GM23338 (cell line): Measurements from ENCODE around the gene SLC24A1. TPM values are rescaled to one million over a fixed set of nuclear protein-coding genes. Genes with fewer than 3 reads are reported as not detected.

Experiments used
- ATAC-seq: fragments of 200-7000 bp; cut with Tn5 transposase; 3 replicates; pipeline ENCODE4 v1.9.1; 2020
- DNase-seq: peaks from one replicate; pipeline ENCODE4 v3.0.0-alpha.2; 2015; ENCODE audit warnings: low spot score
- H2AFZ ChIP-seq: fragments of 200-600 bp; sonication (generic); 2 replicates; pipeline ENCODE4 v1.8.0; 2016; ENCODE audit warnings: antibody characterized with exemption, mild to moderate bottlenecking, moderate library complexity
- H3F3A ChIP-seq: fragments of 200-600 bp; sonication (generic); replicated peaks from 2 replicates; pipeline ENCODE4 v1.8.0; 2017; ENCODE audit warnings: antibody characterized with exemption, mixed run types, low read depth
- H3K27ac ChIP-seq: fragments of 200-600 bp; sonication (generic); 2 replicates; pipeline ENCODE4 v1.6.1; 2016; ENCODE audit warnings: low read depth
- H3K27me3 ChIP-seq: fragments of 200-600 bp; sonication (generic); 2 replicates; pipeline ENCODE4 v1.8.0; 2016; ENCODE audit warnings: mild to moderate bottlenecking, mixed run types, moderate library complexity; ENCODE audit not compliant: insufficient read depth
- H3K36me3 ChIP-seq: fragments of 200-600 bp; sonication (generic); 2 replicates; pipeline ENCODE4 v1.8.0; 2016; ENCODE audit warnings: mild to moderate bottlenecking; ENCODE audit not compliant: insufficient read depth
- H3K4me1 ChIP-seq: fragments of 200-600 bp; sonication (generic); 2 replicates; pipeline ENCODE4 v1.8.0; 2016; ENCODE audit warnings: mild to moderate bottlenecking, moderate library complexity; ENCODE audit not compliant: insufficient read depth
- H3K4me2 ChIP-seq: fragments of 200-600 bp; sonication (generic); 2 replicates; pipeline ENCODE4 v1.7.1; 2017; ENCODE audit warnings: mixed run types
- H3K4me3 ChIP-seq: fragments of 200-600 bp; sonication (generic); 2 replicates; pipeline ENCODE4 v1.6.1; 2016; ENCODE audit warnings: mixed run types
- H3K79me2 ChIP-seq: fragments of 200-600 bp; sonication (generic); replicated peaks from 2 replicates; pipeline ENCODE4 v1.8.0; 2017; ENCODE audit warnings: mild to moderate bottlenecking; ENCODE audit not compliant: insufficient read depth
- H3K9me2 ChIP-seq: fragments of 200-600 bp; sonication (generic); 2 replicates; pipeline ENCODE4 v1.8.0; 2017; ENCODE audit not compliant: insufficient read depth
- H4K20me1 ChIP-seq: fragments of 200-600 bp; sonication (generic); replicated peaks from 2 replicates; pipeline ENCODE4 v1.8.0; 2017; ENCODE audit warnings: mild to moderate bottlenecking; ENCODE audit not compliant: insufficient read depth
- H3K27ac Mint-ChIP-seq: 2 replicates; pipeline ENCODE4 v1.8.0; 2020; ENCODE audit warnings: inconsistent platforms, mild to moderate bottlenecking, moderate library complexity, mixed read lengths
- H3K27me3 Mint-ChIP-seq: 3 replicates; pipeline ENCODE4 v1.8.0; 2022; ENCODE audit warnings: low read depth, mild to moderate bottlenecking, moderate library complexity, mixed read lengths, inconsistent platforms; ENCODE audit not compliant: insufficient read depth, poor library complexity
- H3K36me3 Mint-ChIP-seq: 3 replicates; pipeline ENCODE4 v1.8.0; 2021; ENCODE audit warnings: low read depth, mild to moderate bottlenecking, inconsistent platforms, moderate library complexity, mixed read lengths
- H3K4me1 Mint-ChIP-seq: 3 replicates; pipeline ENCODE4 v1.8.0; 2020; ENCODE audit warnings: mild to moderate bottlenecking, inconsistent platforms, mixed read lengths
- H3K4me3 Mint-ChIP-seq: 3 replicates; pipeline ENCODE4 v1.8.0; 2021; ENCODE audit warnings: moderate library complexity, mild to moderate bottlenecking, inconsistent platforms, mixed read lengths
- H3K9me3 Mint-ChIP-seq: 3 replicates; pipeline ENCODE4 v1.8.0; 2020; ENCODE audit warnings: moderate library complexity, mild to moderate bottlenecking, inconsistent platforms, mixed read lengths
- CREB1 ChIP-seq: fragments of 250-450 bp; sonication (Bioruptor Pico); IDR thresholded peaks from 2 replicates; pipeline ENCODE4 v1.5.0; 2020; ENCODE audit warnings: low read depth, mild to moderate bottlenecking, moderate library complexity
- CTCF ChIP-seq, 2 experiments: fragments of 200-600 bp in 1 of 2; sonication (generic) in 1 of 2; conservative IDR thresholded peaks; 2 replicates each; pipeline versions ENCODE4 v1.5.1 to v1.6.1; 2016 to 2017; ENCODE audit warnings: antibody characterized with exemption in 2 of 2, low read depth in 2 of 2, mild to moderate bottlenecking in 2 of 2, moderate library complexity in 1 of 2
- EZH2 ChIP-seq: fragments of 200-600 bp; sonication (generic); IDR thresholded peaks from one replicate; pipeline ENCODE4 v1.8.0; 2017; ENCODE audit warnings: antibody characterized with exemption, mild to moderate bottlenecking, low read depth; ENCODE audit not compliant: unreplicated experiment
- EZH2phosphoT487 ChIP-seq: fragments of 200-600 bp; sonication (generic); IDR thresholded peaks from one replicate; pipeline ENCODE4 v1.8.1; 2018; ENCODE audit warnings: antibody characterized with exemption; ENCODE audit not compliant: unreplicated experiment
- POLR2AphosphoS5 ChIP-seq: IDR thresholded peaks from 2 replicates; pipeline ENCODE4 v1.6.1; 2016; ENCODE audit warnings: antibody characterized with exemption, low read depth
- REST ChIP-seq: IDR thresholded peaks from one replicate; pipeline ENCODE4 v1.6.1; 2018; ENCODE audit warnings: antibody characterized with exemption; ENCODE audit not compliant: unreplicated experiment
- STAT1 ChIP-seq: IDR thresholded peaks from one replicate; pipeline ENCODE4 v1.6.1; 2016; ENCODE audit warnings: antibody characterized with exemption; ENCODE audit not compliant: unreplicated experiment
- ZNF114 ChIP-seq: fragments of 250-450 bp; sonication (Bioruptor Pico); IDR thresholded peaks from 2 replicates; pipeline ENCODE4 v1.5.0; 2020; ENCODE audit warnings: mild to moderate bottlenecking, moderate library complexity
- ZNF331 ChIP-seq: fragments of 250-450 bp; sonication (Bioruptor Pico); IDR thresholded peaks from 2 replicates; pipeline ENCODE4 v1.5.0; 2020; ENCODE audit warnings: low read depth, mild to moderate bottlenecking, moderate library complexity
- polyA plus RNA-seq: library from polyadenylated mRNA; unstranded; fragments of >200 nt; fragmentation: Nextera tagmentation; extraction: Ambion mirVana; gene quantifications from 2 replicates; pipeline ENCODE4 v1.2.1, GENCODE V29; 2016
- total RNA-seq: library from RNA; depleted of rRNA; stranded (reverse); fragments of >200 nt; shearing (Covaris generic); gene quantifications from 2 replicates; pipeline ENCODE4 v1.2.3, GENCODE V29; 2014
- TF ChIP-seq, protein P1 (sequence below): fragments of 250-450 bp; sonication (Bioruptor Pico); IDR thresholded peaks from 2 replicates; pipeline ENCODE4 v1.5.0; 2020; ENCODE audit warnings: mild to moderate bottlenecking, moderate library complexity

SLC24A1 gene
- total and polyA plus RNA-seq, 2 experiments from 2014 or later, result 1.6 to 4.5 TPM

DNA sequence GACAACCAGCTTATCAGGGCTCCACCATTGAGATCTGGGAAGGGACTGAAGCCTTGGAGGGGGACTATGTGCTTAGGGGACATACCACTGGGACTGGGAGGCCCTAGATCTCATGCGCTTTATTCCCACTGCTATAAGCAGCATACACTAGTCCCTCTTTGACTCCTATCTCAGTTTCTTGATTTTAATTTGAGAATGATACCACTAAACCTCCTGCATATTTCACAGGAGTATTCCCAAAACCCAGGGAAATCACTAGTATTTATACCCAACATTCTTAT is 29.2 kb downstream of the SLC24A1 start:
- no peak for TF ChIP-seq EZH2
- TF ChIP-seq ZNF331 (CRISPR knock-in tag), result no peak
- TF ChIP-seq, protein P1, sequence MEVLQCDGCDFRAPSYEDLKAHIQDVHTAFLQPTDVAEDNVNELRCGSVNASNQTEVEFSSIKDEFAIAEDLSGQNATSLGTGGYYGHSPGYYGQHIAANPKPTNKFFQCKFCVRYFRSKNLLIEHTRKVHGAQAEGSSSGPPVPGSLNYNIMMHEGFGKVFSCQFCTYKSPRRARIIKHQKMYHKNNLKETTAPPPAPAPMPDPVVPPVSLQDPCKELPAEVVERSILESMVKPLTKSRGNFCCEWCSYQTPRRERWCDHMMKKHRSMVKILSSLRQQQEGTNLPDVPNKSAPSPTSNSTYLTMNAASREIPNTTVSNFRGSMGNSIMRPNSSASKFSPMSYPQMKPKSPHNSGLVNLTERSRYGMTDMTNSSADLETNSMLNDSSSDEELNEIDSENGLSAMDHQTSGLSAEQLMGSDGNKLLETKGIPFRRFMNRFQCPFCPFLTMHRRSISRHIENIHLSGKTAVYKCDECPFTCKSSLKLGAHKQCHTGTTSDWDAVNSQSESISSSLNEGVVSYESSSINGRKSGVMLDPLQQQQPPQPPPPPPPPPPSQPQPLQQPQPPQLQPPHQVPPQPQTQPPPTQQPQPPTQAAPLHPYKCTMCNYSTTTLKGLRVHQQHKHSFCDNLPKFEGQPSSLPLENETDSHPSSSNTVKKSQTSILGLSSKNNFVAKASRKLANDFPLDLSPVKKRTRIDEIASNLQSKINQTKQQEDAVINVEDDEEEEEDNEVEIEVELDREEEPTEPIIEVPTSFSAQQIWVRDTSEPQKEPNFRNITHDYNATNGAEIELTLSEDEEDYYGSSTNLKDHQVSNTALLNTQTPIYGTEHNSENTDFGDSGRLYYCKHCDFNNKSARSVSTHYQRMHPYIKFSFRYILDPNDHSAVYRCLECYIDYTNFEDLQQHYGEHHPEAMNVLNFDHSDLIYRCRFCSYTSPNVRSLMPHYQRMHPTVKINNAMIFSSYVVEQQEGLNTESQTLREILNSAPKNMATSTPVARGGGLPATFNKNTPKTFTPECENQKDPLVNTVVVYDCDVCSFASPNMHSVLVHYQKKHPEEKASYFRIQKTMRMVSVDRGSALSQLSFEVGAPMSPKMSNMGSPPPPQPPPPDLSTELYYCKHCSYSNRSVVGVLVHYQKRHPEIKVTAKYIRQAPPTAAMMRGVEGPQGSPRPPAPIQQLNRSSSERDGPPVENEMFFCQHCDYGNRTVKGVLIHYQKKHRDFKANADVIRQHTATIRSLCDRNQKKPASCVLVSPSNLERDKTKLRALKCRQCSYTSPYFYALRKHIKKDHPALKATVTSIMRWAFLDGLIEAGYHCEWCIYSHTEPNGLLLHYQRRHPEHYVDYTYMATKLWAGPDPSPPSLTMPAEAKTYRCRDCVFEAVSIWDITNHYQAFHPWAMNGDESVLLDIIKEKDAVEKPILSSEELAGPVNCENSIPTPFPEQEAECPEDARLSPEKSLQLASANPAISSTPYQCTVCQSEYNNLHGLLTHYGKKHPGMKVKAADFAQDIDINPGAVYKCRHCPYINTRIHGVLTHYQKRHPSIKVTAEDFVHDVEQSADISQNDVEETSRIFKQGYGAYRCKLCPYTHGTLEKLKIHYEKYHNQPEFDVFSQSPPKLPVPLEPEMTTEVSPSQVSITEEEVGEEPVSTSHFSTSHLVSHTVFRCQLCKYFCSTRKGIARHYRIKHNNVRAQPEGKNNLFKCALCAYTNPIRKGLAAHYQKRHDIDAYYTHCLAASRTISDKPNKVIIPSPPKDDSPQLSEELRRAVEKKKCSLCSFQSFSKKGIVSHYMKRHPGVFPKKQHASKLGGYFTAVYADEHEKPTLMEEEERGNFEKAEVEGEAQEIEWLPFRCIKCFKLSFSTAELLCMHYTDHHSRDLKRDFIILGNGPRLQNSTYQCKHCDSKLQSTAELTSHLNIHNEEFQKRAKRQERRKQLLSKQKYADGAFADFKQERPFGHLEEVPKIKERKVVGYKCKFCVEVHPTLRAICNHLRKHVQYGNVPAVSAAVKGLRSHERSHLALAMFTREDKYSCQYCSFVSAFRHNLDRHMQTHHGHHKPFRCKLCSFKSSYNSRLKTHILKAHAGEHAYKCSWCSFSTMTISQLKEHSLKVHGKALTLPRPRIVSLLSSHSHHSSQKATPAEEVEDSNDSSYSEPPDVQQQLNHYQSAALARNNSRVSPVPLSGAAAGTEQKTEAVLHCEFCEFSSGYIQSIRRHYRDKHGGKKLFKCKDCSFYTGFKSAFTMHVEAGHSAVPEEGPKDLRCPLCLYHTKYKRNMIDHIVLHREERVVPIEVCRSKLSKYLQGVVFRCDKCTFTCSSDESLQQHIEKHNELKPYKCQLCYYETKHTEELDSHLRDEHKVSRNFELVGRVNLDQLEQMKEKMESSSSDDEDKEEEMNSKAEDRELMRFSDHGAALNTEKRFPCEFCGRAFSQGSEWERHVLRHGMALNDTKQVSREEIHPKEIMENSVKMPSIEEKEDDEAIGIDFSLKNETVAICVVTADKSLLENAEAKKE (CRISPR knock-in tag), result no peak
- no peak for TF ChIP-seq ZNF114
- no peak for TF ChIP-seq STAT1
- no peak for TF ChIP-seq POLR2AphosphoS5
- no peak for TF ChIP-seq EZH2phosphoT487
- no peak for TF ChIP-seq REST
- TF ChIP-seq CREB1 (CRISPR knock-in tag), result no peak
- TF ChIP-seq CTCF (conservative IDR thresholded peaks at IDR 0.05; ENCODE audit: low read depth in 2 of 2), result no peak
- no peaks in the 10 kb centered on the region for H3K9me2 ChIP-seq
- no peaks in the 10 kb centered on the region for H4K20me1 ChIP-seq
- Mint-ChIP-seq H3K27ac (no peak overlapping the region), H3K9me3 (no peaks in the 10 kb centered on the region), H3K4me1 (peaks cover 10% of the 10 kb centered on the region; the same call in 2 of the 3 replicates), H3K27me3 (no peaks in the 10 kb centered on the region), H3K36me3 (no peaks in the 10 kb centered on the region), H3K4me3 (no peak overlapping the region)
- no peak overlapping the region for H2AFZ ChIP-seq
- no peaks in the 10 kb centered on the region for H3K36me3 ChIP-seq
- no peak overlapping the region for H3K4me3 ChIP-seq
- no peak overlapping the region for H3K27ac ChIP-seq
- H3K27me3 ChIP-seq, result no peaks in the 10 kb centered on the region
- DNase-seq, result no peak
- H3K4me1 ChIP-seq, result peaks cover 4% of the 10 kb centered on the region; the same call in 1 of the 2 replicates
- H3K79me2 ChIP-seq, result no peaks in the 10 kb centered on the region
- no peak for ATAC-seq
- H3F3A ChIP-seq, result no peaks in the 10 kb centered on the region
- H3K4me2 ChIP-seq, result no peak overlapping the region
